G401.6 (cell line): ENCODE results near the gene GRWD1.

Experiments
- FAIRE-seq: peaks from 2 replicates; lab custom pipeline; 2012; peaks lifted over from hg19 to GRCh38; lab: Jason Lieb, UNC

GRWD1 gene

GRCh38 chr19:48456864-48457263, 11.1 kb downstream of the GRWD1 start:
- FAIRE-seq, result no peak

- no peak for FAIRE-seq
Measured at GRCh38 chr19:48458016-48458415, 12.2 kb downstream of the GRWD1 start.

- FAIRE-seq, result no peak
Measured at GRCh38 chr19:48461651-48461981, 15.8 kb downstream of the GRWD1 start.

- no peak for FAIRE-seq
Measured at GRCh38 chr19:48461982-48462655, 16.3 kb downstream of the GRWD1 start.

- FAIRE-seq, result no peak
Measured at GRCh38 chr19:48465215-48465614, 19.4 kb downstream of the GRWD1 start.

DNA sequence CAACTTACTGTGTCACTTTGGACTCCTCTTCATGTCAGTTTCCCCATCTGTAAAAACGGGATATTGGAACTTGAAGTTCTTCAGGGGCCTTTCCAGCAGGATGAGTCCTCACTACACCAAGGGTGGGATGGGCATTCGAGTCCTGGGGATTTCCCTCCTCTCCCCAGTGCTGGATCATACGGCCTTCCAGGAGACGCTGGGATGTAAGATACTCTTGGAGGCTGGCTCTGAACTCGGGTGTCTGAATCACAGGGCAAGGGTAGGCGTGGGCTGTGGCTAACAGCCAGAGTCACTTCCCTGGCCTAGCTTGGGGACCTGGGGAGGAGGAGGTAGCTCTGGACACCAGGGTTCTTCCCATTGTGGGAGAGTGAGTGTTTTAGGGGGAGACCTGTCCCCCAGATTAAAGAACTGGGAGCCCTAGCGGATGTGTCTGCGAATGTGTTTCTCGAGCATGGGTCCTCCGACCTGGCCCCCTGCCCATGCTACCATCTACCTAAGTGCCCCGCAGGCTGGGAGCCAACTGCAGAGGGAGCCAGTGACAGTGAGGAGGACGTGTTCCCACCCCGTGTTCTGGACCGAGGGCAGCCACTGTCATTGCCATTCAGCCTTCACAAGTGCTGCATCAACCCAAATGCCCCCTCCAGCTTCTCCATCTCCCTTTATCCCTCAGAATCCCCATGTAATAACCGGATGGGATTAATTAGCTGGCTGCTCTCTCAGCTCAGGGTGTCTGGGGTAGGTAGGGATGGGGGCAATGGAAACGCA, 21.0 kb downstream of the GRWD1 start:
- FAIRE-seq, result no peak

DNA sequence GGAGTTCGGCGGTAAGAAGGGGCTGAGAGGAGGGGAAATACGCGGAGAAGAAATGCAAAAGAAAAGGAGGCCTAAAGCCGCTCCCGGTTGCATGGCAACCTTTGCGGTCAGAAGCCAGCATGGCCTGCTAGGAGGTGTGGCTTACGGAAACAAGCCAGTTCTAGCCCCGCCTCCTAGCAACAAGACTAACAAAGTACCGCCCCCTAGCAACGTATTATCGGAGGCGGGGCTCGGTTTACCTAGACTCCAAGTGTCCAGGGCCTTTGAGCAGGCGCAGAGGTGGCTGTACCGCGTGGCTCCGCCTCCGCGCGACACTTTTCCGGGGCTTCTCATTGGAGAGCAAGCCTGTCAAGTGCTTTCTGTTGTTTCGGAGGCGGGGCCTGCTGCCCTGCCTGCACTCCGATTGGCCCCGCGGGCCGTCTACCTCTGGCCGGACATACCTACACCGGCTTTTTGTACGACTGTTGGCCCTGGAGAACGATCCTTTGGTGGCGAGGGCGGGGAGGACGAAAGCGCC, 23.0 kb downstream of the GRWD1 start:
- peak; percentile 100 for FAIRE-seq

GRCh38 chr19:48469289-48469881, 23.6 kb downstream of the GRWD1 start, which contains the start of gene CYTH2:
Gene CYTH2, plus strand, starts transcription at chr19:48469369. Its CDS starts 139 bp downstream, at chr19:48469508.
- FAIRE-seq, result no peak

DNA sequence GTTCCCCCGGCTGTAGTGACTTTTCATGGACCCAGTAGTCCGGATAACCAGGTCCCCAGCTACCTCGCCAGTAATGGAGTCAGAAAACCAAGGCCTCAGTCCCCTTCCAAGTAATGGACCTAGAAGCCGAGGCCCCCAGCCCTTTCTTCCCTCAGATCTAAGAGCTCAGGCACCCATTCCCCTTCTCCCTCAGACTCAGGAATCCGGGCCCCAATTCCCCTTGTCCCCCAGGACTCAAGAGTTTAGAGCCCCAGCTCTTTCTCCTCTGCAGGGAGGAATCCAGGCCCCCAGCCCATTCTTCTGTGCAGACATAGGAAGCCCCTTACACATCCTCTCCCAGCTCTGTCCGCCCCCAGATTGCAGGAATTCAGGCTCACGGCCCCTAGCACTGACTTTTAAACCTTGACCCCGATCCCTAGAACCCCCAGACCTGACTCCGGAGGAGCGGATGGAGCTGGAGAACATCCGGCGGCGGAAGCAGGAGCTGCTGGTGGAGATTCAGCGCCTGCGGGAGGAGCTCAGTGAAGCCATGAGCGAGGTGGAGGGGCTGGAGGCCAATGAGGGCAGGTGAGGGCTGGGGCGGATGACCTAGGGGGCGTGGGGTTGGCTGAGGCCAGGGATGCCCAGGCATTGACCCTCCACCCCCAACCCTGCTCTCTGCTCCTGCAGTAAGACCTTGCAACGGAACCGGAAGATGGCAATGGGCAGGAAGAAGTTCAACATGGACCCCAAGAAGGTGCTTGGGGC, 24.3 kb downstream of the GRWD1 start:
- no peak for FAIRE-seq

DNA sequence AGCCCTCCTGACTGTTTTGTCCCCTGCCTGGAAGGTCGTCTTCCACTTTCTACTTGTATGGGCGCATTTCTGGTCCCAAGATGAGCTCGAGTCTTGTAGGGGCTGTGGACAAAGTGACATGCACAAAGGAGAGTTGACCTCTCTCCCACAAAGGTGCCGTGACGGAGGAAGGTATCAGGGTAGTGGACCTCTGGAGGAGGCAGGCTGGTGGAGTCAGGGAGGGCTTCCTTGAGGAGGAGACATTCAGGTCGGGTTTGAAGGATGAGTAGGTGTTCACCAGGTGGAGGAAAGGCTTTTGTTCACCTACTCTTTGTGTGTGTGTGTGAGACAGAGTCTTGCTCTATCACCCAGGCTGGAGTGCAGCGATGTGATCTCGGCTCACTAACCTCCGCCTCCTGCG, 25.1 kb downstream of the GRWD1 start:
- no peak for FAIRE-seq

DNA sequence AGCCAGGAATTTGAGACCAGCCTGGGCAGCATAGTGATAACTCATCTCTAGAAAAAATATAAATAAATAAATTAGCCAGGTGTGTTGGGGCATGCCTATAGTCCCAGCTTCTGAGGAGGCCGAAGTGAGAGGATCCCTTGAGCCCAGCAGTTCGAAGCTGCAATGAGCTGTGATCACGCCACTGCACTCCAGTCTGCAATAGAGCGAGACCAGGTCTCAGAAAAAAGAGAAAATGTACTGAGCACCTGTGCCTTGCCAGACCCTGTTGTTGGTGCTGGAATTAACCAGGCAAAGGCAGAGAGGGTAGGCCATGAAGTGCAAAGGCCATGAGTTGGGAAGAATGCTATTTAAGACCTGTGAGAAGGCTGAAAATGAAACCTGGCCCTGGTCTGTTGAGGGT, 26.1 kb downstream of the GRWD1 start:
- FAIRE-seq, result no peak

DNA sequence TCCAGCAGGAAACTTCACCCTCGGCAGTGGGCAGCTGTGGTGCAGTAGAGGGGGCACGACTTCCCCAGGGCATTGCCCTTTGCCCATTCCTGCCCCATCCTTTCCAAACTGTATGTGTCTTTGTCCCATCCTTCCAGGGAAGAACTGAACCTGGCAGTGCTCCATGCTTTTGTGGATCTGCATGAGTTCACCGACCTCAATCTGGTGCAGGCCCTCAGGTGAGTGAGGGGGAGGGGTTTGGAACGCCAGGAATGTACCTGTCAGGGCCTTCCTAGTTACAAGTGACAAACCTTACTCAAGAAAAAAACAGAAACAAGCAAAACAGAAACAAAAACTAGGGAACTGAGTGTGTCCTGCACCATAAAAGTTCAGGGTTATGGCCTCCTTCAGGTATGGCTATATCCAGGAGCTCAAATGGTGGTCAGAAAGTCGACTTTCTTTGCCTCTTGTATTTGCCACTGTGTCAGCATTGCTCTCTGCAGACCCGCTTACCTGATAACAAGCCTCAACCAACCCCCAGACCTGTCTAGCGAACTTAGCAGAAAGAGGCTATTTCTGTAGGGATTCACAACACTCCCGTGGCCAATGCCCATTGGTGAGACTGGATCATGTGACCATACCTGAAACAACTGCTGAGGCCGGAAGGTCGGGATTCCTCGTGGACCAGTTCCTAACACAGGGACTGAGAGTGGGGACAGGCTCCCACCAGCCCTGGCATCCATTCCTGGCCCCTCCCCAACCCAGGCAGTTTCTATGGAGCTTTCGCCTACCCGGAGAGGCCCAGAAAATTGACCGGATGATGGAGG, 27.6 kb downstream of the GRWD1 start:
- FAIRE-seq, result no peak

- FAIRE-seq, result no peak
Measured at GRCh38 chr19:48474084-48474592, 28.4 kb downstream of the GRWD1 start.

GRCh38 chr19:48475369-48476068, 29.7 kb downstream of the GRWD1 start:
- FAIRE-seq, result no peak

DNA sequence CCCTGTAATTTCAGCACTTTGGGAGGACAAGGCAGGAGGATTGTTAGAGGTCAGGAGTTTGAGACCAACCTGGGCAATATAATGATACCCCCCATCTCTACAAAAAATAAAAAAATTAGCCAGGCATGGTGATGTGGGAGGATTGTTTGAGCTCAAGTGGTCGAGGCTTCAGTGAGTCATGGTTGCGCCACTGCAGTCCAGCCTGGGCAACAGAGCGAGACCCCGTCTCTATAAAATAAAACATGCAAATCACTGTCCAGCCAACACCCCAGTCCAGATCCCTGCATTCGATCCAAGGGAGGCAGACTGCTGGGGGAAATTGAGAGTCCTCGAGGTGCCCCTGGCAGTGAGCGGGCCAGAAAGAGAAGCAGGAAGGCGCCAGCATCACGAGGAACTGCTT, 30.4 kb downstream of the GRWD1 start:
- no peak for FAIRE-seq

- no peak for FAIRE-seq
Measured at GRCh38 chr19:48477067-48477685, 31.4 kb downstream of the GRWD1 start.

DNA sequence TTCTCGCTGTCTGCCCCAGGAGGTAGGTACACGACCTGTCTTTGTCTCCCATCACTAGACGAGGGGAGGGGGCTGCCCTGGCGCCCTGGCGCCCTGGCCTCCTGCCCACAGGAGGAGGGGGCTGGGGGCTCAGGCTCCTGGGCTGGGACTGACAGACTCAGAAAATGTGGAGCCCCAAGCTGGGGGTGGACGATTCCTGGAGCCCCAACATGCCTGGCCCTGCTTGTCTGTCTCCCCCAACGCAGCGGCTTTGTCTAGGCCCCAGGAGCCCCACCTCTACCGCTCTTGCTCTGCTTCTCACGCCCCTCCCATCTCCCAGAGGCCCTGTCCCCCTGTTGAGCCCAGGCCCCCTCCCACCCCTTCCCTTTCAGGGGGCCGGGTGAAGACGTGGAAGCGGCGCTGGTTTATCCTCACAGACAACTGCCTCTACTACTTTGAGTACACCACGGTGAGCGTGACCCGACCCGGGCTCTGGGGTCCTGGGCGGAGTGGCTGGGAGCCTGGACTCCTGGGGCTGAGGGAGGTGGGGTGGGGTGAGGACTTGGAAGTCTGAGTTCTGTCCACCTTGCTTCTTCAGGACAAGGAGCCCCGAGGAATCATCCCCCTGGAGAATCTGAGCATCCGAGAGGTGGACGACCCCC, 32.0 kb downstream of the GRWD1 start:
- FAIRE-seq, result no peak

- no peak for FAIRE-seq
Measured at GRCh38 chr19:48478339-48479256, 32.8 kb downstream of the GRWD1 start.

DNA sequence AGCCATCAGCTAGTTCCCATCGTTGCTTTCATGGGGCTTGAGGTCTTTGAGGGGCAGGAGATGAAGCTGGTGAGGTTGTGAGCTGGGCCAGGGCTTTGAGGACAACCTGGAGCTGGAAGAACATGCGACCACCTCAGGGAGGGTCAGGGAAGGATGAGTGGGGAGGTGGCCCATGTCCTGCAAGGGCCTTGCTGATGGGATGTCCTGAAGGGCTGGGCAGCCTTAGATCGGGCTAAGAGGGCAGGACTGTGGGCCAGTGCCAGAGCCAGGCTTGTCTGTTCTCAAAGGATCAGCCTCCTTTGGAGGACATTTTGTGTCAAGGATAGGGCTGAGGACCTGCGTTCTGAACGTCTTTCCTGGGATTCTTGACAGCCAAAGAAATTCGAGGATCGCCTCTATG, 33.9 kb downstream of the GRWD1 start:
- no peak for FAIRE-seq
